Ovary (tissue), 9 donors: ENCODE results near the gene IPP. TPM values are rescaled to one million over a fixed set of nuclear protein-coding genes. Genes with fewer than 3 reads are reported as not detected.

Experiments
- DNase-seq, 5 donors: peaks; one replicate each; pipeline ENCODE4 v3.0.0-alpha.2; 2019 to 2020
- H3K27ac ChIP-seq, 2 donors: fragments of 200-600 bp; one replicate each; pipeline versions ENCODE4 v1.5.1 to v1.8.0; 2019 to 2022
- H3K27me3 ChIP-seq: fragments of 200-600 bp; one replicate; pipeline ENCODE4 v1.8.0; 2022
- H3K36me3 ChIP-seq: fragments of 200-600 bp; sonication (generic); one replicate; pipeline ENCODE4 v1.5.1; 2019
- H3K4me1 ChIP-seq: one replicate; pipeline ENCODE4 v1.8.1; 2013; ENCODE audit warnings: mild to moderate bottlenecking, moderate library complexity; ENCODE audit not compliant: insufficient read depth
- H3K4me3 ChIP-seq: fragments of 200-600 bp; sonication (generic); one replicate; pipeline ENCODE4 v1.5.1; 2017
- H3K9me3 ChIP-seq, 2 donors: fragments of 200-600 bp in 1 of 2; sonication (generic) in 1 of 2; one replicate each; pipeline versions ENCODE4 v1.5.1 to v1.8.1; 2013 to 2019; ENCODE audit warnings: mild to moderate bottlenecking in 1 of 2, moderate library complexity in 1 of 2
- EP300 ChIP-seq: sonication (generic); formaldehyde crosslinking; IDR thresholded peaks from one replicate; pipeline ENCODE4 v1.6.1; 2017; ENCODE audit warnings: antibody characterized with exemption
- POLR2A ChIP-seq: fragments of 450-650 bp; IDR thresholded peaks from one replicate; pipeline ENCODE4 v1.6.1; 2017; ENCODE audit warnings: antibody characterized with exemption, mild to moderate bottlenecking, moderate library complexity
- WGBS, 3 donors: extraction: QIAGEN DNeasy Blood & Tissue Kit in 1 of 3; methylation state at CpG; one replicate each; pipeline versions ENCODE4 v1.1.5 to v1.1.7; 2013 to 2017; 5-methylcytosine and 5-hydroxymethylcytosine counted together
- intact Hi-C, 4 donors: fragments of 100-400 bp; cut with DNase I; formaldehyde crosslinking; loops; one replicate each; pipeline versions ENCODE4 v1.11.0 to v1.15.1; 2022 to 2023
- polyA plus RNA-seq, 2 donors: library from polyadenylated mRNA; stranded (reverse); fragments of 200-250 nt in 1 of 2; fragments of 350-450 nt in 1 of 2; fragmentation: Illumina TruSeq in 1 of 2; extraction: RNeasy Lipid Tissue Mini Kit (QIAGEN cat#74804) in 1 of 2; gene quantifications; one replicate each; pipeline ENCODE4 v1.2.3, GENCODE V29; 2013 to 2014
- total RNA-seq, 7 donors: library from RNA; depleted of rRNA in 2 of 7; stranded (reverse); fragments of >200 nt in 2 of 7; fragmentation: NEBNext Ultra II Directional in 3 of 7; extraction: Animal tissue kit (Norgen Biotek cat#: 25700) in 3 of 7; gene quantifications; one replicate each; pipeline versions ENCODE4 v1.1.0 to v1.2.4, GENCODE V29; 2016 to 2023
- TF ChIP-seq, protein P1 (sequence below), 3 donors: fragments of 450-650 bp in 2 of 3; fragments of 200-600 bp in 1 of 3; IDR thresholded peaks; one replicate each; pipeline versions ENCODE4 v1.5.1 to v1.8.0; 2016 to 2022; ENCODE audit warnings: antibody characterized with exemption in 3 of 3, mild to moderate bottlenecking in 1 of 3
- donor health status: DM: no; HTN: no; CAD: no; lungs with moderate emphysema.
- donor health status: DM: no; HTN: no; CAD: no.
- donor health status: Bipolar disorder and iron deficiency.
- donor health status: DM: yes; HTN: yes; CAD: no.
- donor health status: DM: no; HTN: no; CAD: no.
- donor health status: DM: yes; HTN: yes; CAD: no.

IPP gene
- total and polyA plus RNA-seq, 9 donors = 7.7 to 23.8 (median 19.1) TPM

DNA sequence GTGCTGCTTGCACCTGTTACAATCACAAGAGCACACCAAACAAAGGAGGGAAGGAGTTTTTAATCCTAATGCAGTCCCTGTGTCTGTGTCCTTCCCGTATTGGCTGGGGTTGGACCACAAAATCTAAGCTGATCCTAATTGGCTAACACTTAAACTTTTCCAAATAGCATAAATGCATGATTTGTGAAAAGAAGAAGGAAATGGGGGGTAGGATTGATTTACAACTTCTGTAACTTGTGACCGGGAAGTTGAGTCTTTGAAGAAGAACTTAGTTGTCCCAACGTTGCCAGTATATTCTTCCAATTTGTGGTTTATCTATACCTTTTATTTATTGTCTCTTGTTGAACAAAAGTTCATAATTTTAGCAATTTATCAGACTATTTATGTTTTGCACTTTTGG lies 11.8 kb upstream of the IPP start:
- no peaks in the 10 kb centered on the region for H3K9me3 ChIP-seq
- intact Hi-C loops = no loop called here
- no peaks in the 10 kb centered on the region for H3K27me3 ChIP-seq
- no peaks in the 10 kb centered on the region for H3K4me1 ChIP-seq
- H3K36me3 ChIP-seq = no peaks in the 10 kb centered on the region
- no peak for DNase-seq
- H3K27ac ChIP-seq = no peak overlapping the region
- WGBS, 3 donors = 42 to 55% (median 49%) methylated on average over 3 of the region's 3 CpGs
- no peak overlapping the region for H3K4me3 ChIP-seq
- TF ChIP-seq POLR2A (no peak), EP300 (no peak)
- TF ChIP-seq, protein P1, sequence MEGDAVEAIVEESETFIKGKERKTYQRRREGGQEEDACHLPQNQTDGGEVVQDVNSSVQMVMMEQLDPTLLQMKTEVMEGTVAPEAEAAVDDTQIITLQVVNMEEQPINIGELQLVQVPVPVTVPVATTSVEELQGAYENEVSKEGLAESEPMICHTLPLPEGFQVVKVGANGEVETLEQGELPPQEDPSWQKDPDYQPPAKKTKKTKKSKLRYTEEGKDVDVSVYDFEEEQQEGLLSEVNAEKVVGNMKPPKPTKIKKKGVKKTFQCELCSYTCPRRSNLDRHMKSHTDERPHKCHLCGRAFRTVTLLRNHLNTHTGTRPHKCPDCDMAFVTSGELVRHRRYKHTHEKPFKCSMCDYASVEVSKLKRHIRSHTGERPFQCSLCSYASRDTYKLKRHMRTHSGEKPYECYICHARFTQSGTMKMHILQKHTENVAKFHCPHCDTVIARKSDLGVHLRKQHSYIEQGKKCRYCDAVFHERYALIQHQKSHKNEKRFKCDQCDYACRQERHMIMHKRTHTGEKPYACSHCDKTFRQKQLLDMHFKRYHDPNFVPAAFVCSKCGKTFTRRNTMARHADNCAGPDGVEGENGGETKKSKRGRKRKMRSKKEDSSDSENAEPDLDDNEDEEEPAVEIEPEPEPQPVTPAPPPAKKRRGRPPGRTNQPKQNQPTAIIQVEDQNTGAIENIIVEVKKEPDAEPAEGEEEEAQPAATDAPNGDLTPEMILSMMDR (IDR thresholded peaks at IDR 0.05) = no peak

DNA sequence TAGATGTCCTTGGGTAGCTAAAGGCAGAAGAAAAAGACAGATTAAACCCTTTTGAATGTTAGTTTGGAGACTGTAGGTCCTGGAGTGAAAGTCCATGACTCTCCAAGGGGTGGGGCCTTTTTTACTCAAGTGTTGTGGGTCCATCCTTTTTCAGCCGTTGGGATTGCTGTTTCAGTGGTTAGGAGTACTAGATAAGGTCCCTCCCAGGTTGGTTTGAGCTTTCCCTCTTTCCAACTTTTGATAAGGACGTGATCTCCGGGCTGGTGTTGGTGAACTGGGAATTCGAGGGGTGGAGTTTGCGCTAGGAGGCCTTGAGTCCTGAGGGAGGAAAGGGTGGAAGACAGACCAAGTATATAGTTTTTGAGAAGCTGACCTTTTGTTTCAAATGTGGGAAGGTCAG lies 5.2 kb upstream of the IPP start:
- no peak overlapping the region for H3K4me3 ChIP-seq
- DNase-seq = no peak
- intact Hi-C loops = no loop called here

DNA sequence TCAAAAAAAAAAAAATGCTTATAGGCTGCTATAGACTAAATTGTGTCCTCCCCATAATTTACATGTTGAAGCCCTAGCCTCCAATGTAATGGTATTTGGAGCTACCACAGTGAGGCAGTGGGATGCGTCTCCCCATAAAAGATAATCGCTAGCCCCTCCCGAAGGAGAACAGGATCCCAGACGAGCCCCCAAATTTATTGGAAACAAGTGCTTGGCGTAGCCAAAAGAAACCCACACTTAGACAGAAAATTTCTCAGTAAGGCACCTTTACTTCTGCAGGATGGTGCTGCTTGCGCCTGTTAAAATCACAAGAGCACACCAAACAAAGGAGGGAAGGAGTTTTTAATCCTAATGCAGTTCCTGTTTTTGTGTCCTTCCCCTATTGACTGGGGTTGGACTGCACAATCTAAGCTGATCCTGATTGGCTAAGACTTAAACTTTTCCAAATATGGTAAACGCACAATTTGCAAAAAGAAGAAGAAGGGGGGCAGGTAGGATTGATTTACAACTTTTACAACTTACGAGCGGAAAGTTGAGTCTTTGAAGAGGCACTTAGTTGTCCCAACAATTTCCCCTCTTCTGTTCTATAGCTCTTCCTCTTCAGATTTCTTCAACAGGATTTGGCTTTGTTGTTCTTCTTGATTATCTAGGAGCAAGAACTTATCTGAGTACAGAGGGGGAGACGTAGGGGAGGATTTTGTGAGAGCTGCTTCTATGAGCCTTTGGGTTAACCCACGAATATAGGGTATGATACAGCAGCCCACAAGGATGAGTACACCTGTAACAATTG lies 3.0 kb upstream of the IPP start:
- DNase-seq = no peak
- H3K27ac ChIP-seq = no peak overlapping the region
- no peaks in the 10 kb centered on the region for H3K9me3 ChIP-seq
- no peaks in the 10 kb centered on the region for H3K36me3 ChIP-seq
- intact Hi-C loops = no loop called here
- H3K4me3 ChIP-seq = no peak overlapping the region
- WGBS, 3 donors = 86 to 91% (median 87%) methylated on average over 11 of the region's 11 CpGs
- H3K27me3 ChIP-seq = no peaks in the 10 kb centered on the region
- H3K4me1 ChIP-seq = peaks cover 5% of the 10 kb centered on the region
- TF ChIP-seq POLR2A = no peak
- no peak for TF ChIP-seq EP300
- TF ChIP-seq, protein P1 (IDR thresholded peaks at IDR 0.05) = no peak

More for the DNA sequence above, 5.2 kb upstream of the IPP start:
- TF ChIP-seq EP300 (no peak), POLR2A (no peak)
- no peaks in the 10 kb centered on the region for H3K36me3 ChIP-seq
- no peaks in the 10 kb centered on the region for H3K4me1 ChIP-seq
- H3K27me3 ChIP-seq = no peaks in the 10 kb centered on the region
- no peaks in the 10 kb centered on the region for H3K9me3 ChIP-seq
- 73 to 79% (median 76%) methylated on average over 5 of the region's 5 CpGs for WGBS, 3 donors
- no peak overlapping the region for H3K27ac ChIP-seq

- 71 to 88% (median 79%) methylated on average over 2 of the region's 2 CpGs for WGBS, 3 donors
Observed at GRCh38 chr1:45752441-45753052, 2.1 kb upstream of the IPP start.

More at GRCh38 chr1:45752441-45753052, 2.1 kb upstream of the IPP start:
- TF ChIP-seq, protein P1 (IDR thresholded peaks at IDR 0.05) = no peak
- TF ChIP-seq POLR2A (no peak), EP300 (no peak)
- peaks cover 5% of the 10 kb centered on the region for H3K4me1 ChIP-seq
- no peaks in the 10 kb centered on the region for H3K9me3 ChIP-seq
- no peaks in the 10 kb centered on the region for H3K36me3 ChIP-seq
- DNase-seq = no peak
- H3K4me3 ChIP-seq = no peak overlapping the region
- H3K27me3 ChIP-seq = no peaks in the 10 kb centered on the region
- intact Hi-C loops = no loop called here
- no peak overlapping the region for H3K27ac ChIP-seq
